ENCODE results near the gene ADM2.

The ADM2 gene

DNA sequence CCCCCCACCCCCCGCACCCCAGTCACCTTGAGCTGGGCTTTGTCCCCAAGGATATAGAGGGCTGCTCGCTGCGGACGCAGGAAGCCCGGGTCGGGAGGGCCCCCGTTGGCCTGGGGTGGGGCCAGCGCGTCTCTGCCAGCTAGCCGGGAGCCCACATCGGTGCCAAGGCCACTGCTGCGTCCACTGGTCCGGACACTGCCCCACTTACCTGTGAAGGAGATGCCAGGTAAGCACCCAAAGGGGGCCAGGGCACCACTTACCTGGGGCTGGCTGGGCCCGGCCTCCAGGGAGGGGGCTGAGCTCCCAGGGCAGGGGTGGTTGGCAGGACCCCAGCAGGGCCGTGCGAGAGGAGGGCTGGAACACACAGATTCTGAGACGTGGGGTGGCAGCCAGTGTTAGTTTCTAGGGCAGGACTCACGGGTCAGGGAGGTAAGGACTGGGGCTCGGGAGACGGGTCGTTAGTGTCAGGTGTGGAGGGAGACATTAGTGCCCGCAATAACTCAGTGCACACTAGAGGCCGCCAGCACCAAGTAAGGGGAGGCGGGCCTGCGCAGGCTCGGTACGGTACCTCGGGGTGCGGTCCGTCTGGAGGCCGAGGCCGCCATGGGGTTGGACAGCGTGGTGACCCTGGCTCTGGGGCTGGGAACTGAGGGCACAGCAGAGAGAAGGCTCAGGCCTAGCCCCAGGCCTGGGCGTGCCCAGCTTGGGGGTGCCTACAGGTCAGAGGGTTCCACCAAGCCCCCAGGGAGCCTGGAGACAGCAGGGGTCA lies 24.7 kb upstream of the ADM2 start:
- H3K4me3 Mint-ChIP-seq = no peak overlapping the region
- peaks cover 25% of the 10 kb centered on the region for H3K36me3 Mint-ChIP-seq (ENCODE audit: low read depth)
- no peaks in the 10 kb centered on the region for H3K27me3 Mint-ChIP-seq (ENCODE audit: low read depth)
- H3K9me3 Mint-ChIP-seq = no peaks in the 10 kb centered on the region
- H3K4me1 Mint-ChIP-seq = no peaks in the 10 kb centered on the region
- no peak for TF ChIP-seq CTCF (IDR thresholded peaks at IDR 0.05; ENCODE audit: unreplicated experiment in 3 of 3)
- H3K27ac Mint-ChIP-seq = no peak overlapping the region

GRCh38 chr22:50459016-50459415 lies 22.3 kb upstream of the ADM2 start:
- peaks cover 23% of the 10 kb centered on the region for H3K36me3 Mint-ChIP-seq (ENCODE audit: low read depth)
- H3K27ac Mint-ChIP-seq = no peak overlapping the region
- TF ChIP-seq CTCF (IDR thresholded peaks at IDR 0.05; ENCODE audit: unreplicated experiment in 3 of 3) = no peak
- no peaks in the 10 kb centered on the region for H3K4me1 Mint-ChIP-seq
- no peaks in the 10 kb centered on the region for H3K27me3 Mint-ChIP-seq (ENCODE audit: low read depth)
- no peaks in the 10 kb centered on the region for H3K9me3 Mint-ChIP-seq
- no peak overlapping the region for H3K4me3 Mint-ChIP-seq

GRCh38 chr22:50459496-50460140 lies 21.7 kb upstream of the ADM2 start:
- Mint-ChIP-seq H3K27ac (no peak overlapping the region), H3K27me3 (ENCODE audit: low read depth) (no peaks in the 10 kb centered on the region), H3K36me3 (ENCODE audit: low read depth) (peaks cover 20% of the 10 kb centered on the region), H3K4me1 (no peaks in the 10 kb centered on the region), H3K4me3 (no peak overlapping the region), H3K9me3 (no peaks in the 10 kb centered on the region)
- no peak for TF ChIP-seq CTCF (IDR thresholded peaks at IDR 0.05; ENCODE audit: unreplicated experiment in 3 of 3)

DNA sequence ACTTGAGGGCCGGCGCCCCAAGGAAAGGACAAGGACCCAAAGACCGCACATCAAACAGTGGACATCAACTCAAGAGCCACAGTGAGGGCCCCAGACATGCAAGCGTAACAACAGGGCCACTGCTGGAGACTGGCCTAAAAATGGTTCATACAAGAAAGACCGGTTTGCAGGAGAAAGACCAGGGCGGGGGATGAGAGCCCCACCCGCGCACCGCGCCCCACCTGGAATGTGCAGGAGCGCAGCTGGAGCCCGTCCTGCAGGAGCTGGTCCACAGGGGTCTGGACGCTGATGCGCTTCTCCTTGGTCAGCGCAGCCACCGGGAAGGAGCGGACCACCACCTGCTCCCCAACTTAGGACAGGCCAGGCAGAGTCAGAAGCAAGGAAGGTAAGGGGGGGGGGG lies 20.4 kb upstream of the ADM2 start:
- peaks cover 20% of the 10 kb centered on the region for H3K36me3 Mint-ChIP-seq (ENCODE audit: low read depth)
- no peaks in the 10 kb centered on the region for H3K4me1 Mint-ChIP-seq
- H3K9me3 Mint-ChIP-seq = no peaks in the 10 kb centered on the region
- no peaks in the 10 kb centered on the region for H3K27me3 Mint-ChIP-seq (ENCODE audit: low read depth)
- no peak overlapping the region for H3K4me3 Mint-ChIP-seq
- no peak overlapping the region for H3K27ac Mint-ChIP-seq
- TF ChIP-seq CTCF (IDR thresholded peaks at IDR 0.05; ENCODE audit: unreplicated experiment in 3 of 3) = no peak

DNA sequence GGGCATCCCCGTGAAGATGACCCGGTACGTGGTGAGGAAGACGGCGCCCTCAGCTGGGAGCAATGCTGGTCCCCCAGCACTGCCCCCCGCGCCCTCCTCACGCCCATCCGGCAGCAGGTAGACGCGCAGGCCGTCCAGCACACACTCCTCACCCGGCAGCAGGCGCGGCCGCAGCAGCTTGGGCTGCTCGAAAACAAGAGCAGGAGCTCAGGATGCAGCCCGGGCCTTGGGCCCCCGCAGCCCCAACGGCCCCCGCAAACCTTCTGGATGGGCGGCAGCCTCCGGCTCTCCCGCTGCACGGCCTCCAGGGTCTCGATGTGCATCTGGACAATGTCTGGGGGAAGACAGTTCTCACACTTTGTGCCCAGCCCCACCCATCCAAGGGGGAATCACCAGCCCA lies 19.8 kb upstream of the ADM2 start:
- H3K27ac Mint-ChIP-seq = no peak overlapping the region
- no peaks in the 10 kb centered on the region for H3K4me1 Mint-ChIP-seq
- H3K36me3 Mint-ChIP-seq (ENCODE audit: low read depth) = peaks cover 21% of the 10 kb centered on the region
- H3K4me3 Mint-ChIP-seq = no peak overlapping the region
- H3K9me3 Mint-ChIP-seq = no peaks in the 10 kb centered on the region
- TF ChIP-seq CTCF (IDR thresholded peaks at IDR 0.05; ENCODE audit: unreplicated experiment in 3 of 3) = no peak
- H3K27me3 Mint-ChIP-seq (ENCODE audit: low read depth) = no peaks in the 10 kb centered on the region

All from nephron (organoid).